A549 (cell line): ENCODE results near the gene LCAT.

Experiments
- BHLHE40 ChIP-seq: IDR thresholded peaks from 2 replicates; pipeline ENCODE4 v1.6.1; 2012; ENCODE audit warnings: low read depth, low read length, inconsistent platforms
- CTCF ChIP-seq: fragments of >200 bp; sonication (Bioruptor Twin); formaldehyde crosslinking; IDR thresholded peaks from 3 replicates; pipeline ENCODE4 v1.5.1; 2016
- E2F6 ChIP-seq: IDR thresholded peaks from 2 replicates; pipeline ENCODE4 v1.6.1; 2012; ENCODE audit warnings: low read depth, borderline replicate concordance
- JUNB ChIP-seq: fragments of >200 bp; sonication (Bioruptor Twin); formaldehyde crosslinking; IDR thresholded peaks from 2 replicates; pipeline ENCODE4 v1.6.1; 2016
- KDM1A ChIP-seq: fragments of 200-600 bp; sonication (generic); IDR thresholded peaks from 2 replicates; pipeline ENCODE4 v1.6.1; 2016; ENCODE audit warnings: low read depth, mild to moderate bottlenecking
- MAX ChIP-seq: IDR thresholded peaks from 2 replicates; pipeline ENCODE4 v1.6.1; 2012
- MAZ ChIP-seq: fragments of 150-350 bp; IDR thresholded peaks from 2 replicates; pipeline ENCODE4 v1.6.1; 2014; ENCODE audit warnings: antibody characterized with exemption, low read depth, low read length, borderline replicate concordance
- PHF8 ChIP-seq: fragments of 200-600 bp; sonication (generic); IDR thresholded peaks from 2 replicates; pipeline ENCODE4 v1.6.1; 2016; ENCODE audit warnings: low read depth, mild to moderate bottlenecking, antibody characterized with exemption, moderate library complexity, borderline replicate concordance
- POLR2A ChIP-seq: IDR thresholded peaks from 2 replicates; pipeline ENCODE4 v1.6.1; 2012; ENCODE audit warnings: mild to moderate bottlenecking, low read length
- RAD21 ChIP-seq, 2 experiments: fragments of >200 bp in 1 of 2; sonication (Bioruptor Twin) in 1 of 2; formaldehyde crosslinking in 1 of 2; IDR thresholded peaks in 1 of 2; conservative IDR thresholded peaks in 1 of 2; 2 replicates in 1 of 2; 3 replicates in 1 of 2; pipeline ENCODE4 v1.6.1; 2012 to 2018; ENCODE audit warnings: inconsistent platforms in 1 of 2
- RCOR1 ChIP-seq: fragments of 150-350 bp; IDR thresholded peaks from 2 replicates; pipeline ENCODE4 v1.6.1; 2014; ENCODE audit warnings: antibody characterized with exemption, low read length, low read depth
- REST ChIP-seq: fragments of 200-600 bp; sonication (generic); IDR thresholded peaks from 2 replicates; pipeline ENCODE4 v1.6.1; 2016; ENCODE audit warnings: antibody characterized with exemption, mild to moderate bottlenecking, moderate library complexity
- SMC3 ChIP-seq: fragments of >200 bp; sonication (Bioruptor Twin); formaldehyde crosslinking; IDR thresholded peaks from 3 replicates; pipeline ENCODE4 v1.6.1; 2018; ENCODE audit warnings: inconsistent platforms
- USF2 ChIP-seq: fragments of 450-650 bp; IDR thresholded peaks from 2 replicates; pipeline ENCODE4 v1.6.1; 2014; ENCODE audit warnings: antibody characterized with exemption

- TF ChIP-seq KDM1A (no peak), CTCF (no peak), SMC3 (no peak), RAD21 (conservative IDR thresholded peaks at IDR 0.05 in 1 of 2, IDR thresholded peaks at IDR 0.05 in 1 of 2) (no peak), RCOR1 (no peak), USF2 (no peak), POLR2A (no peak), REST (no peak), JUNB (no peak), MAX (no peak), E2F6 (no peak), MAZ (no peak), BHLHE40 (no peak), PHF8 (no peak)
Measured at GRCh38 chr16:67915831-67916723, 27.8 kb downstream of the LCAT start.
